NCI-H2171 (cell line): ENCODE data around the gene RHOH.
"Not testable (repeated sequence)": the region's sequence is repeated elsewhere in the genome, so short reads cannot be mapped to it uniquely, and the experiment has no call there.

Experiments used
- DNase-seq: peaks from one replicate; lab custom pipeline; 2025; lab: John Stamatoyannopoulos, UW

Gene RHOH

GRCh38 chr4:40262077-40262528, 65.3 kb downstream of the RHOH start:
- no peak for DNase-seq

GRCh38 chr4:40262861-40263260, 66.0 kb downstream of the RHOH start:
- DNase-seq = no peak

GRCh38 chr4:40264497-40264896, 67.7 kb downstream of the RHOH start:
- DNase-seq = no peak

- peak; percentile 27 for DNase-seq
These were observed 68.4 kb downstream of the RHOH start for GRCh38 chr4:40264995-40265909.

- no peak for DNase-seq
These were observed 69.1 kb downstream of the RHOH start for GRCh38 chr4:40265910-40266274.

GRCh38 chr4:40269133-40269532, 72.3 kb downstream of the RHOH start:
- no peak for DNase-seq

- no peak for DNase-seq
These were observed 73.8 kb downstream of the RHOH start for GRCh38 chr4:40270609-40271008.

- no peak for DNase-seq
These were observed 78.4 kb downstream of the RHOH start for GRCh38 chr4:40275065-40275730.

GRCh38 chr4:40276546-40276945, 79.7 kb downstream of the RHOH start:
- DNase-seq = no peak

GRCh38 chr4:40280586-40280985, 83.8 kb downstream of the RHOH start:
- DNase-seq = no peak

GRCh38 chr4:40281099-40281498, 84.3 kb downstream of the RHOH start:
- DNase-seq = no peak

- no peak for DNase-seq
These were observed 85.1 kb downstream of the RHOH start for GRCh38 chr4:40281913-40282312.

GRCh38 chr4:40282857-40283256, 86.0 kb downstream of the RHOH start:
- DNase-seq = not testable (repeated sequence)

- no peak for DNase-seq
These were observed 86.6 kb downstream of the RHOH start for GRCh38 chr4:40283413-40283812.

GRCh38 chr4:40283968-40284367, 87.1 kb downstream of the RHOH start:
- DNase-seq = no peak

- no peak for DNase-seq
These were observed 88.9 kb downstream of the RHOH start for GRCh38 chr4:40285692-40286091.

- DNase-seq = no peak
These were observed 91.7 kb downstream of the RHOH start for GRCh38 chr4:40288566-40288965.

GRCh38 chr4:40289366-40290188, 92.7 kb downstream of the RHOH start:
- DNase-seq = no peak

GRCh38 chr4:40290611-40291186, 93.9 kb downstream of the RHOH start:
- not testable (repeated sequence) for DNase-seq

- DNase-seq = no peak
These were observed 95.5 kb downstream of the RHOH start for GRCh38 chr4:40292313-40292759.

GRCh38 chr4:40294339-40294738, 97.5 kb downstream of the RHOH start:
- DNase-seq = no peak

- DNase-seq = not testable (repeated sequence)
These were observed 98.2 kb downstream of the RHOH start for GRCh38 chr4:40295030-40295429.
